ENCODE results near the gene MFAP5. TPM values are rescaled to one million over a fixed set of nuclear protein-coding genes. Genes with fewer than 3 reads are reported as not detected.
A peak's percentile ranks its signal among the peaks of the same experiment; 100 is the strongest.

MFAP5 gene
- polyA plus RNA-seq, 1 donor (not counting 4 experiments of a cell fraction or from before 2014, with no cell fraction given) = 317 TPM

GRCh38 chr12:8665759-8666158 is 3.1 kb upstream of the MFAP5 start:
- peak overlapping the region; percentile 6 for H2AFZ ChIP-seq (ENCODE audit: control insufficient read depth, low read length)
- no peaks in the 10 kb centered on the region for H4K20me1 ChIP-seq (ENCODE audit: control insufficient read depth, extremely low read depth, insufficient read depth, low read length)
- TF ChIP-seq CTCF (optimal IDR thresholded peaks at IDR 0.05 in 1 of 3, IDR thresholded peaks at IDR 0.05 in 1 of 3, conservative IDR thresholded peaks at IDR 0.05 in 1 of 3; ENCODE audit: extremely low read depth in 1 of 3, insufficient read depth in 2 of 3, low read length in 3 of 3) (no peak), EZH2 (IDR thresholded peaks at IDR 0.05; ENCODE audit: low read length) (no peak)
- H3K36me3 ChIP-seq (ENCODE audit: control insufficient read depth in 2 of 2, extremely low read depth in 1 of 2, insufficient read depth in 2 of 2, low read length in 2 of 2) = no peaks in the 10 kb centered on the region
- no peak overlapping the region for H3K4me3 ChIP-seq (ENCODE audit: control insufficient read depth in 2 of 3, extremely low read depth in 1 of 3, insufficient read depth in 2 of 3, low read depth in 1 of 3, low read length in 3 of 3)
- no peak overlapping the region for H3K27ac ChIP-seq (ENCODE audit: control insufficient read depth, insufficient read depth, low read length)
- dilution Hi-C loops (cut with MboI; ENCODE audit: extremely low pct_ligation_motif_present, low sequenced_read_pairs) = no loop called here
- no peak overlapping the region for H3K4me2 ChIP-seq (ENCODE audit: control insufficient read depth, extremely low read depth, insufficient read depth, low read depth, low read length)
- no peaks in the 10 kb centered on the region for H3K9me1 ChIP-seq (ENCODE audit: control insufficient read depth, extremely low read depth, insufficient read depth, low read length)
- no peak for FAIRE-seq
- H3K27me3 ChIP-seq (ENCODE audit: control insufficient read depth, extremely low read depth, insufficient read depth, low read length) = no peaks in the 10 kb centered on the region
- no peak overlapping the region for H3K9ac ChIP-seq (ENCODE audit: control insufficient read depth, extremely low read depth, insufficient read depth, low read length)
- H3K79me2 ChIP-seq (ENCODE audit: control insufficient read depth, insufficient read depth, low read length) = peaks cover 9% of the 10 kb centered on the region
- no peaks in the 10 kb centered on the region for H3K9me3 ChIP-seq (ENCODE audit: control insufficient read depth, low read depth, low read length)
- DNase-seq (ENCODE audit: low read depth, low spot score) = no peak
- peaks cover 17% of the 10 kb centered on the region for H3K4me1 ChIP-seq (ENCODE audit: control insufficient read depth, extremely low read depth, insufficient read depth, low read length)

GRCh38 chr12:8664228-8664913 is 1.7 kb upstream of the MFAP5 start:
- Histone ChIP-seq H3K27ac (ENCODE audit: control insufficient read depth, insufficient read depth, low read length) (no peak overlapping the region), H3K9me1 (ENCODE audit: control insufficient read depth, extremely low read depth, insufficient read depth, low read length) (no peaks in the 10 kb centered on the region), H3K36me3 (ENCODE audit: control insufficient read depth in 2 of 2, extremely low read depth in 1 of 2, insufficient read depth in 2 of 2, low read length in 2 of 2) (no peaks in the 10 kb centered on the region), H3K4me1 (ENCODE audit: control insufficient read depth, extremely low read depth, insufficient read depth, low read length) (peaks cover 25% of the 10 kb centered on the region), H3K4me3 (ENCODE audit: control insufficient read depth in 2 of 3, extremely low read depth in 1 of 3, insufficient read depth in 2 of 3, low read depth in 1 of 3, low read length in 3 of 3) (no peak overlapping the region), H3K27me3 (ENCODE audit: control insufficient read depth, extremely low read depth, insufficient read depth, low read length) (no peaks in the 10 kb centered on the region), H4K20me1 (ENCODE audit: control insufficient read depth, extremely low read depth, insufficient read depth, low read length) (no peaks in the 10 kb centered on the region), H3K9me3 (ENCODE audit: control insufficient read depth, low read depth, low read length) (no peaks in the 10 kb centered on the region), H3K4me2 (ENCODE audit: control insufficient read depth, extremely low read depth, insufficient read depth, low read depth, low read length) (no peak overlapping the region), H3K9ac (ENCODE audit: control insufficient read depth, extremely low read depth, insufficient read depth, low read length) (no peak overlapping the region), H2AFZ (ENCODE audit: control insufficient read depth, low read length) (peak overlapping the region; percentile 13), H3K79me2 (ENCODE audit: control insufficient read depth, insufficient read depth, low read length) (peaks cover 11% of the 10 kb centered on the region)
- TF ChIP-seq EZH2 (IDR thresholded peaks at IDR 0.05; ENCODE audit: low read length) = no peak
- no peak for TF ChIP-seq CTCF (optimal IDR thresholded peaks at IDR 0.05 in 1 of 3, IDR thresholded peaks at IDR 0.05 in 1 of 3, conservative IDR thresholded peaks at IDR 0.05 in 1 of 3; ENCODE audit: extremely low read depth in 1 of 3, insufficient read depth in 2 of 3, low read length in 3 of 3)
- DNase-seq (ENCODE audit: low read depth, low spot score) (no peak), FAIRE-seq (no peak)
- dilution Hi-C loops (cut with MboI; ENCODE audit: extremely low pct_ligation_motif_present, low sequenced_read_pairs) = no loop called here

Data from keratinocyte (primary cell).